WTC11 (cell line): ENCODE measurements around the gene SFTPA1. TPM values are rescaled to one million over a fixed set of nuclear protein-coding genes. Genes with fewer than 3 reads are reported as not detected.

ENCODE experiments used
- ATAC-seq: fragments of 200-7000 bp; cut with Tn5 transposase; 2 replicates; pipeline ENCODE4 v1.10.0; 2021; ENCODE audit warnings: mild to moderate bottlenecking, moderate library complexity
- CTCF ChIA-PET: fragments of 300-600 bp; sonication (Branson Sonifier 250); formaldehyde crosslinking; loops from one replicate; lab custom pipeline; 2021; ENCODE audit warnings: antibody characterized with exemption; lab: Charles Lee
- POLR2A ChIA-PET: fragments of 350-600 bp; sonication (Branson Sonifier 250); formaldehyde crosslinking; loops from one replicate; lab custom pipeline; 2021; ENCODE audit warnings: antibody characterized with exemption; lab: Charles Lee
- DNase-seq: peaks from one replicate; pipeline ENCODE4 v3.0.0; 2021; ENCODE audit warnings: low spot score
- H3K27ac Mint-ChIP-seq: 2 replicates; pipeline ENCODE4 v1.8.0; 2021; ENCODE audit warnings: mixed read lengths
- H3K27me3 Mint-ChIP-seq: 2 replicates; pipeline ENCODE4 v1.8.0; 2021; ENCODE audit warnings: low read depth, mild to moderate bottlenecking, moderate library complexity, mixed read lengths
- H3K36me3 Mint-ChIP-seq: 2 replicates; pipeline ENCODE4 v1.8.0; 2021; ENCODE audit warnings: mixed read lengths
- H3K4me1 Mint-ChIP-seq: 2 replicates; pipeline ENCODE4 v1.8.0; 2022; ENCODE audit warnings: mixed read lengths
- H3K4me3 Mint-ChIP-seq: 2 replicates; pipeline ENCODE4 v1.8.0; 2021; ENCODE audit warnings: mild to moderate bottlenecking, moderate library complexity, mixed read lengths
- H3K9me3 Mint-ChIP-seq: 2 replicates; pipeline ENCODE4 v1.8.0; 2021; ENCODE audit warnings: mixed read lengths
- ATF1 ChIP-seq: sonication (generic); formaldehyde crosslinking; IDR thresholded peaks from 2 replicates; pipeline ENCODE4 v1.8.1; 2023; ENCODE audit warnings: mild to moderate bottlenecking, moderate library complexity, missing genetic modification reagents
- ERG ChIP-seq: fragments of 250-450 bp; sonication (Bioruptor Pico); IDR thresholded peaks from 2 replicates; pipeline ENCODE4 v1.8.0; 2021; ENCODE audit warnings: mild to moderate bottlenecking
- GABPB1 ChIP-seq: sonication (generic); formaldehyde crosslinking; IDR thresholded peaks from 2 replicates; pipeline ENCODE4 v1.8.1; 2023; ENCODE audit warnings: mild to moderate bottlenecking, missing genetic modification reagents
- IRF1 ChIP-seq: sonication (generic); formaldehyde crosslinking; IDR thresholded peaks from 2 replicates; pipeline ENCODE4 v1.8.0; 2023; ENCODE audit warnings: missing genetic modification reagents
- NR2C2 ChIP-seq: sonication (generic); formaldehyde crosslinking; IDR thresholded peaks from 2 replicates; pipeline ENCODE4 v1.8.0; 2022; ENCODE audit warnings: mild to moderate bottlenecking, missing genetic modification reagents
- PRRX2 ChIP-seq: fragments of 250-450 bp; sonication (Bioruptor Pico); IDR thresholded peaks from 2 replicates; pipeline ENCODE4 v1.8.0; 2021; ENCODE audit warnings: mild to moderate bottlenecking
- RELA ChIP-seq: sonication (generic); formaldehyde crosslinking; IDR thresholded peaks from 2 replicates; pipeline ENCODE4 v1.8.1; 2022; ENCODE audit warnings: missing genetic modification reagents, mild to moderate bottlenecking, borderline replicate concordance
- SMAD3 ChIP-seq: sonication (generic); formaldehyde crosslinking; IDR thresholded peaks from 2 replicates; pipeline ENCODE4 v1.8.0; 2022; ENCODE audit warnings: missing genetic modification reagents, mild to moderate bottlenecking, borderline replicate concordance
- ZMAT4 ChIP-seq: fragments of 250-450 bp; sonication (Bioruptor Pico); IDR thresholded peaks from 2 replicates; pipeline ENCODE4 v1.9.0; 2021; ENCODE audit warnings: mild to moderate bottlenecking
- ZNF138 ChIP-seq: sonication (generic); formaldehyde crosslinking; conservative IDR thresholded peaks from 2 replicates; pipeline ENCODE4 v1.8.1; 2022; ENCODE audit warnings: mild to moderate bottlenecking, moderate library complexity, missing genetic modification reagents
- ZNF219 ChIP-seq: sonication (generic); formaldehyde crosslinking; IDR thresholded peaks from 2 replicates; pipeline ENCODE4 v1.8.0; 2023; ENCODE audit warnings: missing genetic modification reagents, mild to moderate bottlenecking, borderline replicate concordance
- ZNF232 ChIP-seq: sonication (generic); formaldehyde crosslinking; IDR thresholded peaks from 2 replicates; pipeline ENCODE4 v1.8.0; 2022; ENCODE audit warnings: mild to moderate bottlenecking, missing genetic modification reagents
- ZNF423 ChIP-seq: fragments of 250-450 bp; sonication (Bioruptor Pico); IDR thresholded peaks from 2 replicates; pipeline ENCODE4 v2.1.2; 2022; ENCODE audit warnings: mild to moderate bottlenecking, moderate library complexity
- ZNF532 ChIP-seq: fragments of 250-450 bp; sonication (Bioruptor Pico); IDR thresholded peaks from 2 replicates; pipeline ENCODE4 v1.9.0; 2021; ENCODE audit warnings: mild to moderate bottlenecking, borderline replicate concordance
- total RNA-seq: library from RNA; stranded (reverse); gene quantifications from 3 replicates; pipeline ENCODE4 v1.2.3, GENCODE V29; 2021
- TF ChIP-seq, protein P1 (sequence below): sonication (generic); formaldehyde crosslinking; IDR thresholded peaks from 2 replicates; pipeline ENCODE4 v1.8.0; 2022; ENCODE audit warnings: mild to moderate bottlenecking, missing genetic modification reagents
- TF ChIP-seq, protein P2 (sequence below): fragments of 250-450 bp; sonication (Bioruptor Pico); conservative IDR thresholded peaks from 2 replicates; pipeline ENCODE4 v1.9.0; 2021; ENCODE audit warnings: mild to moderate bottlenecking
- TF ChIP-seq, protein P3 (sequence below): sonication (generic); formaldehyde crosslinking; IDR thresholded peaks from 2 replicates; pipeline ENCODE4 v1.8.0; 2022; ENCODE audit warnings: mild to moderate bottlenecking, missing genetic modification reagents
- TF ChIP-seq, protein P4 (sequence below): sonication (generic); formaldehyde crosslinking; IDR thresholded peaks from 2 replicates; pipeline ENCODE4 v1.8.1; 2023; ENCODE audit warnings: mild to moderate bottlenecking, missing genetic modification reagents
- TF ChIP-seq, protein P5 (sequence below): sonication (generic); formaldehyde crosslinking; IDR thresholded peaks from 2 replicates; pipeline ENCODE4 v1.8.0; 2022; ENCODE audit warnings: mild to moderate bottlenecking, missing genetic modification reagents

Gene SFTPA1
- total RNA-seq, 1 experiment from 2014 or later, result 3.8 TPM

DNA sequence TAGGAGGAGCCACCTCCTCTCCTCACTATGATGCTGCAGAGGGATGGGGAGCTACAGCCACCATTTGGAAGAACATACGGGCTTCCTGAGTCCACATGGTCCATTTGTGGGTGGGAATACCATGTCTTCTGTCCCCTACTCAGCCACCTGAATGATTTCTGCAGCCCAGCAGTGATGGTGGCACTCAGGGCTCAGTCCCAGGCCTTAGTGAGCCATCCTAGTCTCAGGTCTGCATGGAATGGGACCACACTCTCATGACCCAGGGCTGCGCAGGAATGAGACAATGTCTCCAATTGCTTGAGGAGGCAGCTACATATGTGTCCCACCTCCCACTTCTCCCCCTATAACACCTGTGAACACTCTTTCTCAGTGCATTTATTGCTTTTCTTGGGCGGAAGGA, 4.8 kb downstream of the SFTPA1 start:
- peaks cover 9% of the 10 kb centered on the region for H3K4me1 Mint-ChIP-seq
- H3K36me3 Mint-ChIP-seq, result no peaks in the 10 kb centered on the region
- ChIA-PET POLR2A (no interaction called here), CTCF (no interaction called here)
- H3K9me3 Mint-ChIP-seq, result peaks cover 18% of the 10 kb centered on the region
- no peak for ATAC-seq
- H3K27me3 Mint-ChIP-seq, result peaks cover 6% of the 10 kb centered on the region
- DNase-seq, result no peak
- TF ChIP-seq, protein P1, sequence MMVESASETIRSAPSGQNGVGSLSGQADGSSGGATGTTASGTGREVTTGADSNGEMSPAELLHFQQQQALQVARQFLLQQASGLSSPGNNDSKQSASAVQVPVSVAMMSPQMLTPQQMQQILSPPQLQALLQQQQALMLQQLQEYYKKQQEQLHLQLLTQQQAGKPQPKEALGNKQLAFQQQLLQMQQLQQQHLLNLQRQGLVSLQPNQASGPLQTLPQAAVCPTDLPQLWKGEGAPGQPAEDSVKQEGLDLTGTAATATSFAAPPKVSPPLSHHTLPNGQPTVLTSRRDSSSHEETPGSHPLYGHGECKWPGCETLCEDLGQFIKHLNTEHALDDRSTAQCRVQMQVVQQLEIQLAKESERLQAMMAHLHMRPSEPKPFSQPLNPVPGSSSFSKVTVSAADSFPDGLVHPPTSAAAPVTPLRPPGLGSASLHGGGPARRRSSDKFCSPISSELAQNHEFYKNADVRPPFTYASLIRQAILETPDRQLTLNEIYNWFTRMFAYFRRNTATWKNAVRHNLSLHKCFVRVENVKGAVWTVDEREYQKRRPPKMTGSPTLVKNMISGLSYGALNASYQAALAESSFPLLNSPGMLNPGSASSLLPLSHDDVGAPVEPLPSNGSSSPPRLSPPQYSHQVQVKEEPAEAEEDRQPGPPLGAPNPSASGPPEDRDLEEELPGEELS, result no peak
- TF ChIP-seq, protein P2, sequence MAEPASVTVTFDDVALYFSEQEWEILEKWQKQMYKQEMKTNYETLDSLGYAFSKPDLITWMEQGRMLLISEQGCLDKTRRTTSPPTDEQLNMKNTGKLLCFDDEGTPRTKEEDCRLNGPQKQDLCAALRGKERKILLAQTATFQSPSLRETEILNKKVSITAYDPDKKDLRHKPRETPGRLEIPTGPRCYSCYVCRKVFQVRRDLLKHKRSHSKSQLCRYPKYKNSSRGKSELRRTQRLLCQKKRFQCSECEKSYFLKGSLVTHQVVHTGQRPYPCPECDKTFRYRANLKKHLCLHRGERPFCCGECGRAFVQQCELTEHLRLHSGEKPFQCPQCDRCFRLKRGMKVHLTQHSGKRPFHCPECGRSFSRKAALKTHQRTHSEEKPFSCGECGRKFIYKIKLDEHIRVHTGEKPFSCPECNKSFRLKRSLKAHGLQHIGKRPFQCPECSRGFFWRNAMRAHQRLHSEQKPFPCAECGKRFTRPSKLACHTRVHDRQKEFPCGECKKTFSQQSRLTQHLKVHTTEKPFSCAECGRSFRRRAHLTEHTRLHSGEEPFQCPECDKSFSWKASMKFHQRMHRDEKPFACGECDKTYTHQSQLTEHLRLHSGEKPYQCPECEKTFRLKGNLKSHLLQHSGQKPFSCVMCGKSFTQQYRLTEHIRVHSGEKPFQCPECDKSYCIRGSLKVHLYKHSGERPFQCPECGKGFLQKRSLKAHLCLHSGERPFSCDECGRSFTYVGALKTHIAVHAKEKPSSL (CRISPR knock-in tag), result no peak
- TF ChIP-seq SMAD3, result no peak
- TF ChIP-seq ZNF232 (CRISPR knock-in tag), result no peak
- no peak for TF ChIP-seq ZMAT4 (CRISPR knock-in tag)
- no peak for TF ChIP-seq RELA (CRISPR knock-in tag)
- no peak for TF ChIP-seq IRF1 (CRISPR knock-in tag)
- TF ChIP-seq, protein P3, sequence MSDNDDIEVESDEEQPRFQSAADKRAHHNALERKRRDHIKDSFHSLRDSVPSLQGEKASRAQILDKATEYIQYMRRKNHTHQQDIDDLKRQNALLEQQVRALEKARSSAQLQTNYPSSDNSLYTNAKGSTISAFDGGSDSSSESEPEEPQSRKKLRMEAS (CRISPR knock-in tag), result no peak
- TF ChIP-seq ZNF138, result no peak
- TF ChIP-seq ZNF219 (CRISPR knock-in tag), result no peak
- no peak overlapping the region for H3K27ac Mint-ChIP-seq
- H3K4me3 Mint-ChIP-seq, result no peak overlapping the region

DNA sequence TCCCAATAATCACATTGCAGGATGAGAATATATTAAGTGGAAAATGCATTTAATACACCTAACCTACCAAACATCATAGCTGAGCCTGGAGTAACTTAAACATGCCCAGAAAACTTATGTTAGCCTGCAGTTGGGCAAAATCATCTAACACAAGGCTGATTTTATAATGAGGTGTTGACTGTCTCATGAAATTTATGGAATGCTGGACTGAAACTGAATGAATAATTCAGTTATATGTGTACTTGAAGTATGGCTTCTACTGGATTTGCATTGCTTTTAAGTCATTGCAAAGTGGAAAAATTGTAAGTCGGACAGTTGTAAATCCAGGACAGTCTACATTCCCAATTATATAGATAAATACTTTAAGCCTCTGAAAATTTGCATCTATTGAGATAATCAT, 5.4 kb downstream of the SFTPA1 start:
- DNase-seq (no peak), ATAC-seq (no peak)
- ChIA-PET CTCF (no interaction called here), POLR2A (no interaction called here)
- Mint-ChIP-seq H3K27ac (no peak overlapping the region), H3K27me3 (peaks cover 6% of the 10 kb centered on the region), H3K9me3 (peaks cover 18% of the 10 kb centered on the region), H3K4me3 (no peak overlapping the region), H3K4me1 (peaks cover 9% of the 10 kb centered on the region), H3K36me3 (no peaks in the 10 kb centered on the region)
- TF ChIP-seq ERG, result no peak
- TF ChIP-seq ZNF532 (CRISPR knock-in tag), result no peak
- no peak for TF ChIP-seq PRRX2 (CRISPR knock-in tag)
- no peak for TF ChIP-seq ATF1 (CRISPR knock-in tag)
- TF ChIP-seq NR2C2, result no peak
- no peak for TF ChIP-seq ZNF423 (CRISPR knock-in tag)
- TF ChIP-seq GABPB1 (CRISPR knock-in tag), result no peak
- TF ChIP-seq, protein P4, sequence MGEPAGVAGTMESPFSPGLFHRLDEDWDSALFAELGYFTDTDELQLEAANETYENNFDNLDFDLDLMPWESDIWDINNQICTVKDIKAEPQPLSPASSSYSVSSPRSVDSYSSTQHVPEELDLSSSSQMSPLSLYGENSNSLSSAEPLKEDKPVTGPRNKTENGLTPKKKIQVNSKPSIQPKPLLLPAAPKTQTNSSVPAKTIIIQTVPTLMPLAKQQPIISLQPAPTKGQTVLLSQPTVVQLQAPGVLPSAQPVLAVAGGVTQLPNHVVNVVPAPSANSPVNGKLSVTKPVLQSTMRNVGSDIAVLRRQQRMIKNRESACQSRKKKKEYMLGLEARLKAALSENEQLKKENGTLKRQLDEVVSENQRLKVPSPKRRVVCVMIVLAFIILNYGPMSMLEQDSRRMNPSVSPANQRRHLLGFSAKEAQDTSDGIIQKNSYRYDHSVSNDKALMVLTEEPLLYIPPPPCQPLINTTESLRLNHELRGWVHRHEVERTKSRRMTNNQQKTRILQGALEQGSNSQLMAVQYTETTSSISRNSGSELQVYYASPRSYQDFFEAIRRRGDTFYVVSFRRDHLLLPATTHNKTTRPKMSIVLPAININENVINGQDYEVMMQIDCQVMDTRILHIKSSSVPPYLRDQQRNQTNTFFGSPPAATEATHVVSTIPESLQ (CRISPR knock-in tag), result no peak
- TF ChIP-seq, protein P5, sequence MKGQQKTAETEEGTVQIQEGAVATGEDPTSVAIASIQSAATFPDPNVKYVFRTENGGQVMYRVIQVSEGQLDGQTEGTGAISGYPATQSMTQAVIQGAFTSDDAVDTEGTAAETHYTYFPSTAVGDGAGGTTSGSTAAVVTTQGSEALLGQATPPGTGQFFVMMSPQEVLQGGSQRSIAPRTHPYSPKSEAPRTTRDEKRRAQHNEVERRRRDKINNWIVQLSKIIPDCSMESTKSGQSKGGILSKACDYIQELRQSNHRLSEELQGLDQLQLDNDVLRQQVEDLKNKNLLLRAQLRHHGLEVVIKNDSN (CRISPR knock-in tag), result no peak
